ENCODE results near the gene DGKQ. TPM values are rescaled to one million over a fixed set of nuclear protein-coding genes. Genes with fewer than 3 reads are reported as not detected.

DGKQ gene
- total and polyA plus RNA-seq, 9 of the 15 experiments (the other 6 are each of a cell fraction or from before 2014, with no cell fraction given): 0.17 to 22.0 (median 5.6) TPM

DNA sequence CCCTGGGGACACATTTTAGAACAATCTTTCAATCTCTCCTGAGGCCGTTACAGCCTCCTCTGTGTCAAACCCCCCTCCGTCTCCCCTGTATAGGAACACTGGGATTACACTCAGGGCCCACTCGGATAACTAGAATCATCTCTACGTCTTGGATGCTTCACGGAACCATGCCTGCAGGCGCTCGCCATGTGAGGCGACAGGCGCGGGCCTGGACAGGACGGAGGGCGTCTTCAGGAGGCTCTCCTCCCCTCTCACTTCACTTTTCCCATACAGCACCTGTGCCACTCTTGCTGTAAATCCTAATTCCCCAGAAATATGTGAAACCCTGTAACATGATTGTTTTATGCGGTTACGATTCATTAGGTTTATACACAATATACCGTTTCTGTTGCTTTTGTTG lies 9.4 kb upstream of the DGKQ start:
- BruUV-seq (replicated peaks): no TSS peak
- Histone ChIP-seq H3K36me3 (ENCODE audit: control insufficient read depth, insufficient read depth, low read length) (no peaks in the 10 kb centered on the region), H3K9ac (ENCODE audit: insufficient read depth in 1 of 2, low read depth in 2 of 2, low read length in 2 of 2) (peak overlapping the region in 1 of 2 experiments; percentile 74; a peak in 1 of 4 replicates), H3K4me1 (replicated peaks in 1 of 2; ENCODE audit: control insufficient read depth in 2 of 2, insufficient read depth in 2 of 2, low read length in 2 of 2) (peaks cover 43 to 59% of the 10 kb centered on the region in 2 experiments), H2AFZ (ENCODE audit: low read depth, low read length) (no peak overlapping the region), H3K4me3 (no peak overlapping the region), H3K27ac (ENCODE audit: extremely low read depth, low read depth, low read length) (no peak overlapping the region), H3K27me3 (ENCODE audit: control insufficient read depth in 2 of 2, insufficient read depth in 2 of 2, low read length in 2 of 2) (no peaks in the 10 kb centered on the region), H3K79me2 (ENCODE audit: control insufficient read depth, insufficient read depth, low read length) (peaks cover 28% of the 10 kb centered on the region), H3K9me1 (ENCODE audit: control insufficient read depth, insufficient read depth, low read length) (no peaks in the 10 kb centered on the region), H4K20me1 (replicated peaks; ENCODE audit: control insufficient read depth, insufficient read depth, low read length) (no peaks in the 10 kb centered on the region), H3K9me3 (replicated peaks; ENCODE audit: control insufficient read depth, insufficient read depth, low read depth, low read length) (no peaks in the 10 kb centered on the region; the same call in 1 of the 2 replicates), H3K4me2 (ENCODE audit: insufficient read depth, low read length) (no peak overlapping the region)
- POLR2A ChIA-PET: no interaction called here
- CTCF ChIA-PET (ENCODE audit: low intra/inter-chr PET ratio): no interaction called here
- intact Hi-C loops (cut with micrococcal nuclease): loop anchor here (10.0 kb wide), 2 partner anchors 218 to 298 kb away; partner anchors contain the start of gene SLC49A3
- ATAC-seq: no peak
- no peak for FAIRE-seq
- no peak for TF ChIP-seq CHD1 (IDR thresholded peaks at IDR 0.05; ENCODE audit: low read length)
- no peak for TF ChIP-seq MCM2 (IDR thresholded peaks at IDR 0.05; ENCODE audit: low read depth)
- no peak for TF ChIP-seq MTF1 (CRISPR knock-in tag; IDR thresholded peaks at IDR 0.05; ENCODE audit: borderline replicate concordance)
- TF ChIP-seq RBM25 (IDR thresholded peaks at IDR 0.05; ENCODE audit: low read depth, low read length, severe bottlenecking): no peak
- TF ChIP-seq ETV1 (tag; conservative IDR thresholded peaks at IDR 0.05; ENCODE audit: low read depth): no peak
- TF ChIP-seq PHTF2 (CRISPR knock-in tag; IDR thresholded peaks at IDR 0.05): no peak
- TF ChIP-seq EP400 (IDR thresholded peaks at IDR 0.05): no peak
- TF ChIP-seq ZBTB26 (CRISPR knock-in tag; IDR thresholded peaks at IDR 0.05): no peak
- 90% methylated on average over 15 of the region's 15 CpGs for WGBS (ENCODE audit: insufficient coverage, low coverage, missing lambda C conversion rate)
- DNase-seq (ENCODE audit: extremely low read depth in 1 of 4, low spot score in 3 of 4): no peak
- in situ Hi-C loops (cut with MboI): no loop called here
